GM18508 (cell line): ENCODE results near the gene CCDC180.
"Not testable (repeated sequence)": the region's sequence is repeated elsewhere in the genome, so short reads cannot be mapped to it uniquely, and the experiment has no call there.

ENCODE experiments used
- ATAC-seq: cut with Tn5 transposase; IDR thresholded peaks from one replicate; pipeline ENCODE4 v1.9.1; 2021; ENCODE audit warnings: moderate number of reproducible peaks; ENCODE audit not compliant: insufficient read depth, unreplicated experiment

CCDC180 gene

GRCh38 chr9:97307500-97308163, at the start of gene CCDC180:
TSS of gene CCDC180 (plus strand) at chr9:97307659. CDS start at chr9:97308064, 405 bp downstream.
- ATAC-seq, result no peak

- not testable (repeated sequence) for ATAC-seq
Measured at GRCh38 chr9:97259834-97260514, 47.5 kb upstream of the CCDC180 start.

- ATAC-seq, result no peak
Measured at GRCh38 chr9:97271292-97271691, 36.2 kb upstream of the CCDC180 start.

GRCh38 chr9:97272072-97272471, 35.4 kb upstream of the CCDC180 start:
- ATAC-seq, result no peak

- no peak for ATAC-seq
Measured at GRCh38 chr9:97276310-97276852, 31.1 kb upstream of the CCDC180 start.

- no peak for ATAC-seq
Measured at GRCh38 chr9:97277953-97278352, 29.5 kb upstream of the CCDC180 start.

- no peak for ATAC-seq
Measured at GRCh38 chr9:97280755-97281330, 26.6 kb upstream of the CCDC180 start.

GRCh38 chr9:97283768-97284167, 23.7 kb upstream of the CCDC180 start:
- no peak for ATAC-seq

- ATAC-seq, result no peak
Measured at GRCh38 chr9:97284798-97285197, 22.7 kb upstream of the CCDC180 start.

- ATAC-seq, result no peak
Measured at GRCh38 chr9:97292200-97292599, 15.3 kb upstream of the CCDC180 start.

- no peak for ATAC-seq
Measured at GRCh38 chr9:97293207-97293721, 14.2 kb upstream of the CCDC180 start.

GRCh38 chr9:97293818-97294217, 13.6 kb upstream of the CCDC180 start:
- no peak for ATAC-seq

GRCh38 chr9:97297889-97298288, 9.6 kb upstream of the CCDC180 start:
- ATAC-seq, result no peak

- no peak for ATAC-seq
Measured at GRCh38 chr9:97299809-97300414, 7.5 kb upstream of the CCDC180 start.

GRCh38 chr9:97300586-97300985, 6.9 kb upstream of the CCDC180 start:
- ATAC-seq, result no peak

GRCh38 chr9:97301974-97302373, 5.5 kb upstream of the CCDC180 start:
- no peak for ATAC-seq

GRCh38 chr9:97304586-97304985, 2.9 kb upstream of the CCDC180 start:
- no peak for ATAC-seq

GRCh38 chr9:97305501-97306298, 1.8 kb upstream of the CCDC180 start:
- ATAC-seq, result no peak

- no peak for ATAC-seq
Measured at GRCh38 chr9:97307091-97307490, 368 bp upstream of the CCDC180 start.

GRCh38 chr9:97309260-97309659, 1.8 kb downstream of the CCDC180 start:
- ATAC-seq, result no peak
